Measurements from ENCODE around the gene GRIN3B.

GRIN3B gene

GRCh38 chr19:1013218-1013617 is 13.0 kb downstream of the GRIN3B start:
- H2AFZ ChIP-seq (ENCODE audit: low read depth, low read length), result no peak overlapping the region
- no peaks in the 10 kb centered on the region for H3K9me3 ChIP-seq (ENCODE audit: insufficient read depth, low read length)
- H3K36me3 ChIP-seq (replicated peaks; ENCODE audit: low read depth, low read length), result peaks cover 55% of the 10 kb centered on the region
- H3K27me3 ChIP-seq (ENCODE audit: low read depth, low read length), result no peaks in the 10 kb centered on the region
- no peak overlapping the region for H3K4me3 ChIP-seq (ENCODE audit: low read length)
- peaks cover 17% of the 10 kb centered on the region for H3K4me1 ChIP-seq (ENCODE audit: low read length)
- TF ChIP-seq EZH2phosphoT487 (IDR thresholded peaks at IDR 0.05; ENCODE audit: low read depth), result no peak
- TF ChIP-seq, protein P1, sequence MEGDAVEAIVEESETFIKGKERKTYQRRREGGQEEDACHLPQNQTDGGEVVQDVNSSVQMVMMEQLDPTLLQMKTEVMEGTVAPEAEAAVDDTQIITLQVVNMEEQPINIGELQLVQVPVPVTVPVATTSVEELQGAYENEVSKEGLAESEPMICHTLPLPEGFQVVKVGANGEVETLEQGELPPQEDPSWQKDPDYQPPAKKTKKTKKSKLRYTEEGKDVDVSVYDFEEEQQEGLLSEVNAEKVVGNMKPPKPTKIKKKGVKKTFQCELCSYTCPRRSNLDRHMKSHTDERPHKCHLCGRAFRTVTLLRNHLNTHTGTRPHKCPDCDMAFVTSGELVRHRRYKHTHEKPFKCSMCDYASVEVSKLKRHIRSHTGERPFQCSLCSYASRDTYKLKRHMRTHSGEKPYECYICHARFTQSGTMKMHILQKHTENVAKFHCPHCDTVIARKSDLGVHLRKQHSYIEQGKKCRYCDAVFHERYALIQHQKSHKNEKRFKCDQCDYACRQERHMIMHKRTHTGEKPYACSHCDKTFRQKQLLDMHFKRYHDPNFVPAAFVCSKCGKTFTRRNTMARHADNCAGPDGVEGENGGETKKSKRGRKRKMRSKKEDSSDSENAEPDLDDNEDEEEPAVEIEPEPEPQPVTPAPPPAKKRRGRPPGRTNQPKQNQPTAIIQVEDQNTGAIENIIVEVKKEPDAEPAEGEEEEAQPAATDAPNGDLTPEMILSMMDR (IDR thresholded peaks at IDR 0.05; ENCODE audit: low read depth, low read length), result no peak
- peaks cover 54% of the 10 kb centered on the region for H3K79me2 ChIP-seq (ENCODE audit: low read length)
- H3K27ac ChIP-seq (ENCODE audit: low read length), result no peak overlapping the region
- no peak overlapping the region for H3K9ac ChIP-seq (ENCODE audit: low read length)
- no peak overlapping the region for H3K4me2 ChIP-seq (ENCODE audit: low read length)
- H4K20me1 ChIP-seq (ENCODE audit: insufficient read depth, low read length), result peaks cover 49% of the 10 kb centered on the region

- no peak overlapping the region for H3K9ac ChIP-seq (ENCODE audit: low read length)
- no peak overlapping the region for H3K4me3 ChIP-seq (ENCODE audit: low read length)
- H4K20me1 ChIP-seq (ENCODE audit: insufficient read depth, low read length), result peaks cover 61% of the 10 kb centered on the region
- H3K9me3 ChIP-seq (ENCODE audit: insufficient read depth, low read length), result no peaks in the 10 kb centered on the region
- no peak overlapping the region for H2AFZ ChIP-seq (ENCODE audit: low read depth, low read length)
- TF ChIP-seq, protein P1 (IDR thresholded peaks at IDR 0.05; ENCODE audit: low read depth, low read length), result no peak
- TF ChIP-seq EZH2phosphoT487 (IDR thresholded peaks at IDR 0.05; ENCODE audit: low read depth), result no peak
- H3K27me3 ChIP-seq (ENCODE audit: low read depth, low read length), result no peaks in the 10 kb centered on the region
- no peak overlapping the region for H3K4me2 ChIP-seq (ENCODE audit: low read length)
- H3K79me2 ChIP-seq (ENCODE audit: low read length), result peaks cover 66% of the 10 kb centered on the region
- peaks cover 29% of the 10 kb centered on the region for H3K4me1 ChIP-seq (ENCODE audit: low read length)
- peaks cover 47% of the 10 kb centered on the region for H3K36me3 ChIP-seq (replicated peaks; ENCODE audit: low read depth, low read length)
- no peak overlapping the region for H3K27ac ChIP-seq (ENCODE audit: low read length)
These were observed 14.2 kb downstream of the GRIN3B start for GRCh38 chr19:1014161-1015060.

DNA sequence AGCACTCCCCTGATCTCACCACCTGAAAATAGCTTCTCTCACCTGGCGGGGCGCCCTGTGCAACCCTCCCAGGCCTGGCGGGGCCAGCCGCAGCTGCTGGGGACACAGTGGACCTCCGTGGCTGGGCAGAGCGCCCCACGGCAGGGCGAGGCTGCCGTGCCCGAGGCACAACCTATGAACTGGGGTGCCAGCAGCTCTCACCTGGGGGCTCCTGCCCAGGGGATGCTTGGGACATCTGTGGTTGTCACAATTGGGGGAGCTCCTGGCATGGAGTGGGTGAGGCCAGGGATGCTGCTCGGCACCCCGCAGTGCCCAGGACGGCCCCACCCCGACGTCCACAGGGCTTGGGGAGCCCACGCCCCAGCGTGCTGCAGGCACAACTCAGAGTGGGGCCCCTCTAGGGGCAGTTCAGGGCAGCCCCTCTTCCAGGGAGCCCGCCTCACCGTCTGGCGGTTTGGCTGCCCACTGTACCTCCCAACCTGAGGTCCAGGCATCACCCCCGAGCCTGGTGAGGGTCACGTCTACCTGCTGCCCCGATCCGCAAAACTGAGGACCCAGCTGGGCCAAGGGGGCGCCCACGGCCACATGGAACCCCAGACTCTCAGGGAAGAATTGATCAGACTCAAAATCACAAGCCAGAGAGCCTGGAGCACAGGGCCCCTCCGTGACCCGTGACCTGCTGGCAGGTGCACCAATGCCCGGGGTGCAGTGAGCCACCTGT is 15.0 kb downstream of the GRIN3B start:
- peaks cover 29% of the 10 kb centered on the region for H3K4me1 ChIP-seq (ENCODE audit: low read length)
- no peaks in the 10 kb centered on the region for H3K9me3 ChIP-seq (ENCODE audit: insufficient read depth, low read length)
- peaks cover 74% of the 10 kb centered on the region for H3K79me2 ChIP-seq (ENCODE audit: low read length)
- TF ChIP-seq EZH2phosphoT487 (IDR thresholded peaks at IDR 0.05; ENCODE audit: low read depth), result no peak
- TF ChIP-seq, protein P1 (IDR thresholded peaks at IDR 0.05; ENCODE audit: low read depth, low read length), result no peak
- H3K4me2 ChIP-seq (ENCODE audit: low read length), result no peak overlapping the region
- H3K9ac ChIP-seq (ENCODE audit: low read length), result no peak overlapping the region
- peaks cover 39% of the 10 kb centered on the region for H3K36me3 ChIP-seq (replicated peaks; ENCODE audit: low read depth, low read length)
- no peak overlapping the region for H3K4me3 ChIP-seq (ENCODE audit: low read length)
- H2AFZ ChIP-seq (ENCODE audit: low read depth, low read length), result no peak overlapping the region
- H3K27me3 ChIP-seq (ENCODE audit: low read depth, low read length), result no peaks in the 10 kb centered on the region
- no peak overlapping the region for H3K27ac ChIP-seq (ENCODE audit: low read length)
- peaks cover 69% of the 10 kb centered on the region for H4K20me1 ChIP-seq (ENCODE audit: insufficient read depth, low read length)

Measured in OCI-LY3 (cell line).